NT2/D1 (cell line): ENCODE data around the gene ADGRE1.

Experiments
- DNase-seq: peaks from one replicate; pipeline ENCODE4 v3.0.0-alpha.2; 2011; ENCODE audit warnings: low read depth, low spot score
- H3K27me3 ChIP-seq: 2 replicates; pipeline ENCODE4 v1.6.0; 2011; ENCODE audit warnings: mild to moderate bottlenecking; ENCODE audit not compliant: insufficient read length, insufficient read depth
- H3K36me3 ChIP-seq: 2 replicates; pipeline ENCODE4 v1.6.1; 2011; ENCODE audit warnings: mild to moderate bottlenecking, low read length, mixed read lengths; ENCODE audit not compliant: insufficient read depth, insufficient read length
- H3K4me1 ChIP-seq: 2 replicates; pipeline ENCODE4 v1.5.1; 2011; ENCODE audit not compliant: insufficient read depth, insufficient read length
- H3K4me3 ChIP-seq: 2 replicates; pipeline ENCODE4 v1.5.1; 2011; ENCODE audit warnings: low read depth; ENCODE audit not compliant: insufficient read length
- H3K9ac ChIP-seq: 2 replicates; pipeline ENCODE4 v1.6.0; 2011; ENCODE audit warnings: low read depth; ENCODE audit not compliant: insufficient read length
- H3K9me3 ChIP-seq: 2 replicates; pipeline ENCODE4 v1.5.1; 2011; ENCODE audit warnings: mild to moderate bottlenecking, low read length; ENCODE audit not compliant: insufficient read depth
- SUZ12 ChIP-seq: IDR thresholded peaks from 2 replicates; pipeline ENCODE4 v1.6.1; 2011; ENCODE audit not compliant: insufficient read length, insufficient read depth; ENCODE audit errors: extremely low read depth
- YY1 ChIP-seq: IDR thresholded peaks from 2 replicates; pipeline ENCODE4 v1.6.1; 2011; ENCODE audit not compliant: insufficient read length, insufficient read depth
- ZNF274 ChIP-seq: IDR thresholded peaks from 2 replicates; pipeline ENCODE4 v1.6.1; 2011; ENCODE audit warnings: mild to moderate bottlenecking, low read depth, low read length

ADGRE1 gene

DNA sequence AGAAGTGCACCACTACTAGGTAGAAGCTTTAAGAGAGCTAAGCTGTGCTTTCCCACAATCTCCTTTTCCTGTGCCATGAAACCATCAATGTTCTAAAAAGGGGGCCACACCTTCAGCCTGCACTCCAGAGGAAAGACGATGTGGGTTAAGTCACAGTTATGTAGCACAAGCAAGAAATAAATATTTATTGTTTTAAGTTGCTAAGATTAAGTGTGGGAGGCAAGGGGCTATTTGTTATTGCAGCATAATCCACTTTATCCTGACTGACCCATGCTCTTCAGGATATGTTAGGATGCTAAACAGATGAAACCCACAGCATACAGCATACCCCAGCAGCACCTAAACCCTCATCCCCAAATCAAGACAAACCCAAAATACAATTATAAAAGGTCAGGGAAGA, 69.2 kb downstream of the ADGRE1 start:
- Histone ChIP-seq H3K27me3 (peaks cover 11% of the 10 kb centered on the region), H3K4me3 (no peak overlapping the region), H3K9me3 (no peaks in the 10 kb centered on the region), H3K36me3 (no peaks in the 10 kb centered on the region), H3K4me1 (no peaks in the 10 kb centered on the region), H3K9ac (no peak overlapping the region)
- no peak for DNase-seq
- TF ChIP-seq ZNF274 (no peak), SUZ12 (no peak), YY1 (no peak)

GRCh38 chr19:6958791-6959190, 71.4 kb downstream of the ADGRE1 start:
- Histone ChIP-seq H3K27me3 (peaks cover 11% of the 10 kb centered on the region), H3K9ac (no peak overlapping the region), H3K4me1 (no peaks in the 10 kb centered on the region), H3K36me3 (no peaks in the 10 kb centered on the region), H3K9me3 (no peaks in the 10 kb centered on the region), H3K4me3 (no peak overlapping the region)
- TF ChIP-seq ZNF274: no peak
- no peak for TF ChIP-seq SUZ12
- TF ChIP-seq YY1: no peak
- no peak for DNase-seq

GRCh38 chr19:6963244-6963852, 76.0 kb downstream of the ADGRE1 start:
- no peaks in the 10 kb centered on the region for H3K27me3 ChIP-seq
- DNase-seq: no peak
- no peak overlapping the region for H3K4me3 ChIP-seq
- TF ChIP-seq ZNF274 (no peak), SUZ12 (no peak), YY1 (no peak)
- H3K9ac ChIP-seq: no peak overlapping the region
- no peaks in the 10 kb centered on the region for H3K9me3 ChIP-seq
- H3K36me3 ChIP-seq: no peaks in the 10 kb centered on the region
- no peaks in the 10 kb centered on the region for H3K4me1 ChIP-seq

GRCh38 chr19:6963937-6964336, 76.6 kb downstream of the ADGRE1 start:
- no peaks in the 10 kb centered on the region for H3K27me3 ChIP-seq
- no peak for DNase-seq
- TF ChIP-seq YY1 (no peak), SUZ12 (no peak), ZNF274 (no peak)
- no peak overlapping the region for H3K4me3 ChIP-seq
- no peaks in the 10 kb centered on the region for H3K36me3 ChIP-seq
- H3K9ac ChIP-seq: no peak overlapping the region
- no peaks in the 10 kb centered on the region for H3K4me1 ChIP-seq
- H3K9me3 ChIP-seq: no peaks in the 10 kb centered on the region

DNA sequence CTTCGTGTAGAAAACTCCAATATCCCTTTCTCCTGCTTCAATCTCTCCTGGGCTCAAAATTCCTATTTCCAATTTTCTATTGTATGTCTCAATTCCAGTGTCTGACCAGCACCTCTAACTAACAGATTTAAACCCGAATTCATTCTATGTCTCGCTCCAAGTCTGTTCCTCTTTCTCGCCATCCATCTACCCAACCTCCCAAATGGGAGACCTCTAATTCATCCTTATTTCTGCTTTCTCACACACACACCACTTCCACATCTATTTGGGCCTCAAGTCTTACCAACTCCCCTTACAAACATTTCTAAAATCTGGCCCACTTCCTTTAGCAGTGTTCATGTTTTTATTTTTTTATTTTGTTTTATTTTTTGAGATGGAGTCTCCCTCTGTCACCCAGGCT, 80.6 kb downstream of the ADGRE1 start:
- Histone ChIP-seq H3K4me1 (no peaks in the 10 kb centered on the region), H3K9me3 (no peaks in the 10 kb centered on the region), H3K27me3 (no peaks in the 10 kb centered on the region), H3K36me3 (no peaks in the 10 kb centered on the region), H3K9ac (no peak overlapping the region), H3K4me3 (no peak overlapping the region)
- DNase-seq: no peak
- TF ChIP-seq ZNF274 (no peak), YY1 (no peak), SUZ12 (no peak)

DNA sequence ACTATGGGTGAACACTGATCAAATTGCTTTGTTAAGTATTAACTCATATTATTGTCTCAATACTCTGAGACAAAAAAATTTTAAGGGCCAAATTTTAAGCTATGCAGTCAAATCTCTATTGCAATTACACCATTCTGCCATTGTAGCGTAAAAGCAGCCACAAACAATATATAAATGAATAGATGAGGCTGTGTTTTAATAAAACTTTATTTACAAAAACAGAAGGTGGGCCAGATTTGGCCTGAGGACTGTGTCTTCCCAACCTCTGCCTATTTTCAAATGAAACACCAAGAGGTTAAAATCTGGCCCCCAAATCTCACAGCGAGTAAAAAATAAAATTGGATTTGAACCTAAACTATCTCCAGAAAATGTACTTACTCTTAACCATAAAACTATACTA, 82.1 kb downstream of the ADGRE1 start:
- Histone ChIP-seq H3K36me3 (no peaks in the 10 kb centered on the region), H3K9me3 (no peaks in the 10 kb centered on the region), H3K9ac (no peak overlapping the region), H3K4me1 (no peaks in the 10 kb centered on the region), H3K4me3 (no peak overlapping the region), H3K27me3 (no peaks in the 10 kb centered on the region)
- DNase-seq: no peak
- TF ChIP-seq SUZ12 (no peak), ZNF274 (no peak), YY1 (no peak)

- no peaks in the 10 kb centered on the region for H3K36me3 ChIP-seq
- H3K9me3 ChIP-seq: no peaks in the 10 kb centered on the region
- no peaks in the 10 kb centered on the region for H3K4me1 ChIP-seq
- DNase-seq: no peak
- no peaks in the 10 kb centered on the region for H3K27me3 ChIP-seq
- no peak overlapping the region for H3K4me3 ChIP-seq
- H3K9ac ChIP-seq: no peak overlapping the region
- TF ChIP-seq ZNF274: no peak
- no peak for TF ChIP-seq YY1
- no peak for TF ChIP-seq SUZ12
These were observed 82.6 kb downstream of the ADGRE1 start for GRCh38 chr19:6970021-6970420.

DNA sequence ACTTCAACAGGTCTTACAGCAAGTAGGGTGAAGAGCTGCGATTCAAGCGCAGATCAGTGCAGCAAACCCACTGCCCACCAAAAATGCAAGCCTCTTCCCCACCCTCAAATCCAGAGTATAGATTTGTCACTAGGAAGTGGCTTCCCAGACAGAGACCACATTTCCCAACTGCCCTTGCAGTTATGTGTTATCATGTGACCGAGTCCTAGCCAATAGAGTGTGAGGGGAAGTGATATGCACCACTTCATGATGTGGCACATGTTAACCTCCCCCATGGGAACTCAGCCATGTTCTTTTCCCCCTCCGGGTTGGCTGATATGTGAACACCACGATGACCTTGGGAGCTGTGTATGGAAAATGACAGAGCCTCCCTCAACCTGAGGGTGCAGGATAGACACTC, 83.1 kb downstream of the ADGRE1 start:
- Histone ChIP-seq H3K27me3 (no peaks in the 10 kb centered on the region), H3K9ac (no peak overlapping the region), H3K4me3 (no peak overlapping the region), H3K36me3 (no peaks in the 10 kb centered on the region), H3K9me3 (no peaks in the 10 kb centered on the region), H3K4me1 (no peaks in the 10 kb centered on the region)
- DNase-seq: no peak
- TF ChIP-seq YY1: no peak
- TF ChIP-seq SUZ12: no peak
- no peak for TF ChIP-seq ZNF274
